HCEC 1CT (cell line): ENCODE results near the gene C19orf33.
"Not testable (repeated sequence)": the region's sequence is repeated elsewhere in the genome, so short reads cannot be mapped to it uniquely, and the experiment has no call there.

Source experiments
- DNase-seq: peaks from one replicate; pipeline ENCODE4 v3.0.0-alpha.2; 2017

C19orf33 gene

GRCh38 chr19:38303517-38304351 lies at the start of gene C19orf33:
C19orf33 (plus strand) TSS chr19:38304251; CDS start chr19:38304262, 11 bp downstream.
- DNase-seq: no peak

GRCh38 chr19:38255383-38256014 lies 48.6 kb upstream of the C19orf33 start:
- no peak for DNase-seq

GRCh38 chr19:38261942-38262341 lies 42.1 kb upstream of the C19orf33 start:
- not testable (repeated sequence) for DNase-seq

GRCh38 chr19:38262585-38263268 lies 41.3 kb upstream of the C19orf33 start:
- DNase-seq: no peak

- DNase-seq: no peak
Measured at GRCh38 chr19:38263689-38264485, 40.2 kb upstream of the C19orf33 start.

- DNase-seq: no peak
Measured at GRCh38 chr19:38264486-38265212, 39.4 kb upstream of the C19orf33 start, which contains the start of gene SPINT2. SPINT2 (plus strand) TSS chr19:38264573; CDS start chr19:38264893, 320 bp downstream.

- no peak for DNase-seq
Measured at GRCh38 chr19:38265213-38265861, 38.7 kb upstream of the C19orf33 start.

- DNase-seq: no peak
Measured at GRCh38 chr19:38265921-38266429, 38.1 kb upstream of the C19orf33 start.

- DNase-seq: no peak
Measured at GRCh38 chr19:38266981-38267597, 37.0 kb upstream of the C19orf33 start.

GRCh38 chr19:38267761-38268483 lies 36.1 kb upstream of the C19orf33 start:
- DNase-seq: no peak

GRCh38 chr19:38268539-38268938 lies 35.5 kb upstream of the C19orf33 start:
- DNase-seq: no peak

- DNase-seq: no peak
Measured at GRCh38 chr19:38270587-38271167, 33.4 kb upstream of the C19orf33 start.

GRCh38 chr19:38273499-38273898 lies 30.6 kb upstream of the C19orf33 start:
- DNase-seq: no peak

GRCh38 chr19:38274739-38275138 lies 29.3 kb upstream of the C19orf33 start:
- no peak for DNase-seq

GRCh38 chr19:38276942-38277517 lies 27.0 kb upstream of the C19orf33 start:
- no peak for DNase-seq

- DNase-seq: no peak
Measured at GRCh38 chr19:38277549-38277948, 26.5 kb upstream of the C19orf33 start.

- DNase-seq: peak; percentile 34
Measured at GRCh38 chr19:38277969-38278680, 25.9 kb upstream of the C19orf33 start.

- DNase-seq: no peak
Measured at GRCh38 chr19:38278751-38279150, 25.3 kb upstream of the C19orf33 start.
